Lower lobe of right lung (tissue), 2 donors: ENCODE measurements around the gene THSD4. TPM values are rescaled to one million over a fixed set of nuclear protein-coding genes. Genes with fewer than 3 reads are reported as not detected.

Source experiments
- ATAC-seq, 2 donors: fragments of 200-7000 bp; cut with Tn5 transposase; one replicate each; pipeline ENCODE4 v1.9.1; 2020 to 2022; ENCODE audit warnings: mild to moderate bottlenecking in 2 of 2, moderate library complexity in 2 of 2
- DNase-seq: peaks from one replicate; pipeline ENCODE4 v3.0.0-alpha.2; 2020
- H3K27ac ChIP-seq: fragments of 200-600 bp; one replicate; pipeline ENCODE4 v1.8.0; 2022
- H3K27me3 ChIP-seq: fragments of 200-600 bp; one replicate; pipeline ENCODE4 v1.8.0; 2022; ENCODE audit warnings: low read depth
- H3K36me3 ChIP-seq: fragments of 200-600 bp; one replicate; pipeline ENCODE4 v1.8.0; 2022; ENCODE audit warnings: mild to moderate bottlenecking
- H3K4me1 ChIP-seq: fragments of 200-600 bp; one replicate; pipeline ENCODE4 v1.8.0; 2022
- H3K4me3 ChIP-seq: fragments of 200-600 bp; one replicate; pipeline ENCODE4 v1.8.0; 2022; ENCODE audit warnings: mild to moderate bottlenecking
- H3K9me3 ChIP-seq: fragments of 200-600 bp; one replicate; pipeline ENCODE4 v1.8.0; 2022
- intact Hi-C: fragments of 100-400 bp; cut with DNase I; formaldehyde crosslinking; loops from one replicate; pipeline ENCODE4 v1.11.0; 2022
- total RNA-seq: library from RNA; stranded (reverse); fragmentation: NEBNext Ultra II Directional; extraction: Animal tissue kit (Norgen Biotek cat#: 25700); gene quantifications from one replicate; pipeline ENCODE4 v1.2.1, GENCODE V29; 2021
- TF ChIP-seq, protein P1 (sequence below): fragments of 200-600 bp; IDR thresholded peaks from one replicate; pipeline ENCODE4 v1.8.0; 2022; ENCODE audit warnings: antibody characterized with exemption, mild to moderate bottlenecking
- donor health status: DM: no; HTN: yes; CAD: no; lungs with severe emphysema.

The THSD4 gene
- total RNA-seq, 1 donor from 2014 or later, result 18.2 TPM

DNA sequence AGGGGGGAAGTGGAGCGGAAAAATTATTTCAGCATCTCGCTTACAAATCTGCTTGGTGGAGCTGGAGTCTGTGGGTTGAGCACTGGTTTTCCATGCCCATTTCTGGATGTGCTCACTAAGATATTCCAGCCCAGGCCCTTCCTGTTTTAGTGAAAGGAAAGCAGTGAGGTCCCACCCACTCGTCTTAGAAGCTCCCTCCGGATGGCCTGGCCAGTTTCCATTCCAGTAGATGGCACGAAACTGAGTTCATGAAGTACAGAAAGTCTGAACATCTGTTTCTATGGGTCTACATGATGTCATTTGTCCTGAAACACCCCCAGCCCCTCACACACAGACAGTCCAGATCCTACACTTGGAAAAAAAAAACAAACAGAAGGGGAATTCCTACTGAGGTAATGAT is 31.9 kb upstream of the THSD4 start:
- H3K27me3 ChIP-seq, result no peaks in the 10 kb centered on the region
- peak; percentile 45 to 46 for ATAC-seq
- H3K36me3 ChIP-seq, result no peaks in the 10 kb centered on the region
- peaks cover 17% of the 10 kb centered on the region for H3K4me1 ChIP-seq
- H3K4me3 ChIP-seq, result no peak overlapping the region
- intact Hi-C loops, result no loop called here
- H3K27ac ChIP-seq, result peak overlapping the region; percentile 62
- no peak for DNase-seq
- TF ChIP-seq, protein P1, sequence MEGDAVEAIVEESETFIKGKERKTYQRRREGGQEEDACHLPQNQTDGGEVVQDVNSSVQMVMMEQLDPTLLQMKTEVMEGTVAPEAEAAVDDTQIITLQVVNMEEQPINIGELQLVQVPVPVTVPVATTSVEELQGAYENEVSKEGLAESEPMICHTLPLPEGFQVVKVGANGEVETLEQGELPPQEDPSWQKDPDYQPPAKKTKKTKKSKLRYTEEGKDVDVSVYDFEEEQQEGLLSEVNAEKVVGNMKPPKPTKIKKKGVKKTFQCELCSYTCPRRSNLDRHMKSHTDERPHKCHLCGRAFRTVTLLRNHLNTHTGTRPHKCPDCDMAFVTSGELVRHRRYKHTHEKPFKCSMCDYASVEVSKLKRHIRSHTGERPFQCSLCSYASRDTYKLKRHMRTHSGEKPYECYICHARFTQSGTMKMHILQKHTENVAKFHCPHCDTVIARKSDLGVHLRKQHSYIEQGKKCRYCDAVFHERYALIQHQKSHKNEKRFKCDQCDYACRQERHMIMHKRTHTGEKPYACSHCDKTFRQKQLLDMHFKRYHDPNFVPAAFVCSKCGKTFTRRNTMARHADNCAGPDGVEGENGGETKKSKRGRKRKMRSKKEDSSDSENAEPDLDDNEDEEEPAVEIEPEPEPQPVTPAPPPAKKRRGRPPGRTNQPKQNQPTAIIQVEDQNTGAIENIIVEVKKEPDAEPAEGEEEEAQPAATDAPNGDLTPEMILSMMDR, result no peak
- H3K9me3 ChIP-seq, result no peaks in the 10 kb centered on the region

DNA sequence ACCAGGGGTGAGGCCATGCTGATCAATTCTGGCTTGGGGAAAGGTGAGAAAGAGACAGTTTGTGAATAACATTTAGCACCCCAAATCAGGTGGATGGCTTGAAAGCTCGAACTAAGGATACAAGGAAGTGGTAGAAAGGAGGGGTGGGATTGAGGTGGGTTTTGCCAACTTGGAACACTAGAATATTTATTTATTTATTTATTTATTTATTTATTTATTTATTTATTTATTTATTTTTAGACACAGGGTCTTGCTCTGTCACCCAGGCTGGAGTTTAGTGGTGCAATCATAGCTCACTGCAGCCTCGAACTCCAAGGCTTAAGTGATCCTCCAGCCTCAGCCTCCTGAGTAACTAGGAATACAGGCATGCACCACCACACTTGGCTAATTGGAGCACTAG is 31.0 kb upstream of the THSD4 start:
- Histone ChIP-seq H3K27me3 (no peaks in the 10 kb centered on the region), H3K27ac (peak overlapping the region; percentile 62), H3K4me1 (peaks cover 17% of the 10 kb centered on the region), H3K9me3 (peaks cover 4% of the 10 kb centered on the region), H3K4me3 (no peak overlapping the region), H3K36me3 (no peaks in the 10 kb centered on the region)
- ATAC-seq, result no peak
- intact Hi-C loops, result no loop called here
- TF ChIP-seq, protein P1, result no peak
- no peak for DNase-seq

DNA sequence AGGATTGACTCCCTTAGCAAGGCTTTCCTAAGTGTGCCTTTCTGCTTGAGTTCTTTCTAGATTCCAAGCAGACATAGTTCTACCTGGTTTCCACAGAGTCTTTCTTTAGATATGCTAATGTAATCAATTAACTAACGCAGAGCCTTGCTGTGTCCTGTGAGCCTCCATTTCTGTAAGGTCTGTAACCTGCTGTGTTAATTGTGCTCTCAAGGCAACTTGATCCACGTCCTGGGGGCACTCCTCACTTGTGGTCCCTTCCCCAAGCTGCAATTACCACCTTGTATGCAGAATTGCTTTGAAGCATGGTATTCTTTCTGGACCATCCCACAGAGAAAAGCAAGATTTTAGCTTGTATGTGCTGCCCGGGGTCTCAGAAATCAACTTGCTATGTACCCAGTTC is 29.5 kb upstream of the THSD4 start:
- H3K9me3 ChIP-seq, result peaks cover 4% of the 10 kb centered on the region
- H3K4me1 ChIP-seq, result peaks cover 14% of the 10 kb centered on the region
- no peaks in the 10 kb centered on the region for H3K36me3 ChIP-seq
- DNase-seq (no peak), ATAC-seq (no peak)
- intact Hi-C loops, result no loop called here
- H3K27ac ChIP-seq, result no peak overlapping the region
- no peaks in the 10 kb centered on the region for H3K27me3 ChIP-seq
- no peak overlapping the region for H3K4me3 ChIP-seq
- TF ChIP-seq, protein P1, result no peak

DNA sequence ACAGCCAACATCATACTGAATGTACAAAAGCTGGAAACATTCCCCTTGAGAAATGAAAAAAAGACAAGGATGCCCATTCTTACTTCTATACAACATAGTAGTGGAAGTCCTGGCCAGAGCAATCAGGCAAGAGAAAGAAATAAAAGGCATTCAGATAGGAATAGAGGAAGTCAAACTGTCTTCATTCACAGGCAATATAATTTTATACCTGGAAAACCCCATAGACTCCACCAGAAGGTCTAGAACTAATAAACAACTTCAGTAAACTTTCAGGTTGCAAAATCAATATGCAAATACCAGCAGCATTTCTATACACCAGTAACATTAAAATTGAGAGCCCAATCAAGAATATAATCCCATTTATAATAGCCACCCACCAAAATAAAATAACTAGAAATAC is 27.1 kb upstream of the THSD4 start:
- TF ChIP-seq, protein P1, result no peak
- intact Hi-C loops, result no loop called here
- Histone ChIP-seq H3K9me3 (peaks cover 4% of the 10 kb centered on the region), H3K4me3 (no peak overlapping the region), H3K36me3 (no peaks in the 10 kb centered on the region), H3K27ac (no peak overlapping the region), H3K27me3 (no peaks in the 10 kb centered on the region), H3K4me1 (peaks cover 10% of the 10 kb centered on the region)
- no peak for DNase-seq
- ATAC-seq, result no peak

DNA sequence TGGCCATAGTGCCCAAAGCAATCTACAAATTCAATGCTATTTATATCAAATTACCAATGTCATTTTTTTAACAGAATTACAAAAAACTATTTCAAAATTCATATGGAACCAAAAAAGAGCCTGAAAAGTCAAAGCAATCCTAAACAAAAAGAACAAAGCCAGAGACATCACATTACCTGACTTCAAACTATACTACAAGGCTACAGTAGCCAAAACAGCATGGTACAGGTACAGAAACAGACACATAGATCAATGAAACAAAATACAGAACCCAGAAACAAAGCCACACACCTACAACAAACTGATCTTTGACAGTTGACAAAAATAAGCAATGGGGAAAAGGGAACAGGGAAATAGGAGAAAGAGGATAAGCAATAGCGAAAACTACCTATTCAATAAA is 26.6 kb upstream of the THSD4 start:
- TF ChIP-seq, protein P1, result no peak
- intact Hi-C loops, result no loop called here
- H3K36me3 ChIP-seq, result no peaks in the 10 kb centered on the region
- no peak overlapping the region for H3K4me3 ChIP-seq
- H3K9me3 ChIP-seq, result peaks cover 4% of the 10 kb centered on the region
- DNase-seq (no peak), ATAC-seq (no peak)
- H3K27ac ChIP-seq, result no peak overlapping the region
- H3K4me1 ChIP-seq, result peaks cover 5% of the 10 kb centered on the region
- no peaks in the 10 kb centered on the region for H3K27me3 ChIP-seq

DNA sequence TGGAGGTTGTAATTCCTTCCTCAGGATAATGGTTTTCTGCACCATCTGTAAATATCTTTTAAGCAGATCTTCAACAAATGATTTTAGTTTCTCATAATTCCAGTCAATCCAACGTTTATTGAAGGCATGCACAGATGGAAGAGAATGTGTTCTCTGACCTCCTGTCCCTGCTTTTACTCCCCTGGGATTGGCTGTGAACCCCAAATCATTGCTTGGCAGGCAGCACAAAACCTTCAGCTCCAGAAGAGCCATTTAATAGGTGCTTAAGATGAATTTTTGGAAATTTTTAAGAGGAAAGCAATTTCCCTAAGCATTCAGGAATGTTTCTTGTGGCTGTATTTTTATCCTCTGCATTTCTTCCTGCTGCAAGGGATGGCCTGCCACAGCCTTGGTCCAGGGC is 25.5 kb upstream of the THSD4 start:
- Histone ChIP-seq H3K36me3 (no peaks in the 10 kb centered on the region), H3K9me3 (peaks cover 4% of the 10 kb centered on the region), H3K27ac (no peak overlapping the region), H3K27me3 (no peaks in the 10 kb centered on the region), H3K4me3 (no peak overlapping the region), H3K4me1 (no peaks in the 10 kb centered on the region)
- TF ChIP-seq, protein P1, result no peak
- ATAC-seq (no peak), DNase-seq (no peak)
- intact Hi-C loops, result no loop called here
